Smooth muscle cell (in vitro differentiated cells): ENCODE data around the gene HCRTR2. TPM values are rescaled to one million over a fixed set of nuclear protein-coding genes. Genes with fewer than 3 reads are reported as not detected.

Experiments used
- DNase-seq: peaks from one replicate; lab custom pipeline; 2025; ENCODE audit not compliant: unreplicated experiment; lab: John Stamatoyannopoulos, UW
- H2AFZ ChIP-seq: fragments of 200-600 bp; sonication (generic); 2 replicates; pipeline ENCODE4 v1.6.0; 2016; ENCODE audit warnings: antibody characterized with exemption, low read depth, mild to moderate bottlenecking
- H3F3A ChIP-seq: fragments of 200-600 bp; sonication (generic); 2 replicates; pipeline ENCODE4 v1.6.0; 2017; ENCODE audit warnings: antibody characterized with exemption, low read depth
- H3K27ac ChIP-seq: fragments of 200-600 bp; sonication (generic); 2 replicates; pipeline ENCODE4 v1.5.1; 2016; ENCODE audit warnings: low read depth, mild to moderate bottlenecking
- H3K27me3 ChIP-seq: fragments of 200-600 bp; sonication (generic); 2 replicates; pipeline ENCODE4 v1.6.1; 2016; ENCODE audit warnings: low read depth, mild to moderate bottlenecking
- H3K36me3 ChIP-seq: fragments of 200-600 bp; sonication (generic); 2 replicates; pipeline ENCODE4 v1.5.1; 2016; ENCODE audit warnings: low read depth
- H3K4me1 ChIP-seq: fragments of 200-600 bp; sonication (generic); 2 replicates; pipeline ENCODE4 v1.5.1; 2016; ENCODE audit warnings: low read depth
- H3K4me2 ChIP-seq: fragments of 200-600 bp; sonication (generic); 2 replicates; pipeline ENCODE4 v1.6.0; 2016; ENCODE audit warnings: mild to moderate bottlenecking
- H3K4me3 ChIP-seq: fragments of 200-600 bp; sonication (generic); 2 replicates; pipeline ENCODE4 v1.5.1; 2016; ENCODE audit warnings: mild to moderate bottlenecking
- H3K79me2 ChIP-seq: fragments of 200-600 bp; sonication (generic); 2 replicates; pipeline ENCODE4 v1.6.0; 2016; ENCODE audit warnings: low read depth, mild to moderate bottlenecking
- H3K9ac ChIP-seq: fragments of 200-600 bp; sonication (generic); 2 replicates; pipeline ENCODE4 v1.6.0; 2016; ENCODE audit warnings: low read depth
- H3K9me3 ChIP-seq: fragments of 200-600 bp; sonication (generic); replicated peaks from 2 replicates; pipeline ENCODE4 v1.5.1; 2016; ENCODE audit warnings: low read depth
- H4K20me1 ChIP-seq: fragments of 200-600 bp; sonication (generic); 2 replicates; pipeline ENCODE4 v1.6.0; 2016; ENCODE audit warnings: low read depth
- CTCF ChIP-seq: fragments of 200-600 bp; sonication (generic); IDR thresholded peaks from 2 replicates; pipeline ENCODE4 v1.5.1; 2017; ENCODE audit warnings: borderline replicate concordance, mild to moderate bottlenecking, antibody characterized with exemption; ENCODE audit not compliant: insufficient read depth, poor library complexity, severe bottlenecking
- WGBS: methylation state at CpG from one replicate; pipeline ENCODE4 v1.1.7; 2016; ENCODE audit warnings: low lambda C conversion rate; 5-methylcytosine and 5-hydroxymethylcytosine counted together
- polyA plus RNA-seq: library from polyadenylated mRNA; unstranded; fragments of >200 nt; fragmentation: Nextera tagmentation; extraction: Ambion mirVana; gene quantifications from 2 replicates; pipeline ENCODE4 v1.2.1, GENCODE V29; 2016
- total RNA-seq: library from RNA; depleted of rRNA; stranded (reverse); fragments of >200 nt; gene quantifications from 2 replicates; pipeline ENCODE4 v1.2.3, GENCODE V29; 2014

The HCRTR2 gene
- total and polyA plus RNA-seq, 2 experiments from 2014 or later, result 0.47 to 2.4 TPM

- no peaks in the 10 kb centered on the region for H3K79me2 ChIP-seq
- no peak overlapping the region for H3K4me3 ChIP-seq
- no peak for TF ChIP-seq CTCF
- H3K4me1 ChIP-seq, result no peaks in the 10 kb centered on the region
- no peaks in the 10 kb centered on the region for H3K27me3 ChIP-seq
- 87% methylated on average over 3 of the region's 3 CpGs for WGBS
- no peak overlapping the region for H3K4me2 ChIP-seq
- no peak overlapping the region for H3K9ac ChIP-seq
- no peaks in the 10 kb centered on the region for H3K36me3 ChIP-seq
- H3F3A ChIP-seq, result no peaks in the 10 kb centered on the region
- no peak overlapping the region for H2AFZ ChIP-seq
- H4K20me1 ChIP-seq, result no peaks in the 10 kb centered on the region
- H3K27ac ChIP-seq, result no peak overlapping the region
- no peaks in the 10 kb centered on the region for H3K9me3 ChIP-seq
- DNase-seq, result no peak
Measured at GRCh38 chr6:55208478-55209458, 34.5 kb downstream of the HCRTR2 start.

- Histone ChIP-seq H2AFZ (no peak overlapping the region), H4K20me1 (no peaks in the 10 kb centered on the region), H3K4me2 (no peak overlapping the region), H3F3A (no peaks in the 10 kb centered on the region), H3K9ac (no peak overlapping the region), H3K27me3 (no peaks in the 10 kb centered on the region), H3K36me3 (no peaks in the 10 kb centered on the region), H3K9me3 (no peaks in the 10 kb centered on the region), H3K4me1 (no peaks in the 10 kb centered on the region), H3K27ac (no peak overlapping the region), H3K79me2 (no peaks in the 10 kb centered on the region), H3K4me3 (no peak overlapping the region)
- DNase-seq, result no peak
- no peak for TF ChIP-seq CTCF
Measured at GRCh38 chr6:55210952-55211351, 36.6 kb downstream of the HCRTR2 start.

GRCh38 chr6:55212156-55212555, 37.8 kb downstream of the HCRTR2 start:
- Histone ChIP-seq H3K4me2 (no peak overlapping the region), H2AFZ (no peak overlapping the region), H3K9me3 (no peaks in the 10 kb centered on the region), H3K4me1 (no peaks in the 10 kb centered on the region), H3K79me2 (no peaks in the 10 kb centered on the region), H3K4me3 (no peak overlapping the region), H3K36me3 (no peaks in the 10 kb centered on the region), H3K9ac (no peak overlapping the region), H3K27me3 (no peaks in the 10 kb centered on the region), H3K27ac (no peak overlapping the region), H3F3A (no peaks in the 10 kb centered on the region), H4K20me1 (no peaks in the 10 kb centered on the region)
- 92% methylated on average over 2 of the region's 2 CpGs for WGBS
- DNase-seq, result no peak
- no peak for TF ChIP-seq CTCF

GRCh38 chr6:55220961-55221360, 46.6 kb downstream of the HCRTR2 start:
- TF ChIP-seq CTCF, result no peak
- Histone ChIP-seq H3K36me3 (no peaks in the 10 kb centered on the region), H3K9ac (no peak overlapping the region), H3K79me2 (no peaks in the 10 kb centered on the region), H3K27me3 (no peaks in the 10 kb centered on the region), H2AFZ (no peak overlapping the region), H4K20me1 (no peaks in the 10 kb centered on the region), H3K9me3 (no peaks in the 10 kb centered on the region), H3K4me1 (no peaks in the 10 kb centered on the region), H3K4me2 (no peak overlapping the region), H3K4me3 (no peak overlapping the region), H3F3A (no peaks in the 10 kb centered on the region), H3K27ac (no peak overlapping the region)
- DNase-seq, result no peak
- 87% methylated on average over 3 of the region's 3 CpGs for WGBS
